Suppressor macrophage (primary cell): ENCODE measurements around the gene PUS3.
"Not testable (repeated sequence)": the region's sequence is repeated elsewhere in the genome, so short reads cannot be mapped to it uniquely, and the experiment has no call there.

Source experiments
- DNase-seq, 4 experiments: peaks; one replicate each; pipeline ENCODE4 v3.0.0-alpha.2; 2020 to 2022

PUS3 gene

GRCh38 chr11:125865354-125865753 is 37.7 kb downstream of the PUS3 start:
- not testable (repeated sequence) for DNase-seq

DNA sequence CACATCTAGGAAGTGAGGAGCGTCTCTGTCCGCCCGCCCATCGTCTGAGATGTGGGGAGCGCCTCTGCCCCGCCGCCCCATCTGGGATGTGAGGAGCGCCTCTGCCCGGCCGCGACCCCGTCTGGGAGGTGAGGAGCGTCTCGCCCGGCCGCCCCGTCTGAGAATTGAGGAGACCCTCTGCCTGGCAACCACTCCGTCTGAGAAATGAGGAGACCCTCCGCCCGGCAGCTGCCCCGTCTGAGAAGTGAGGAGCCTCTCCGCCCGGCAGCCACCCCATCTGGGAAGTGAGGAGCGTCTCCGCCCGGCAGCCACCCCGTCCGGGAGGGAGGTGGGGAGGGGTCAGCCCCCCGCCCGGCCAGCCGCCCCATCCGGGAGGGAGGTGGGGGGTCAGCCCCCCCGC is 40.2 kb downstream of the PUS3 start:
- DNase-seq: not testable (repeated sequence)

DNA sequence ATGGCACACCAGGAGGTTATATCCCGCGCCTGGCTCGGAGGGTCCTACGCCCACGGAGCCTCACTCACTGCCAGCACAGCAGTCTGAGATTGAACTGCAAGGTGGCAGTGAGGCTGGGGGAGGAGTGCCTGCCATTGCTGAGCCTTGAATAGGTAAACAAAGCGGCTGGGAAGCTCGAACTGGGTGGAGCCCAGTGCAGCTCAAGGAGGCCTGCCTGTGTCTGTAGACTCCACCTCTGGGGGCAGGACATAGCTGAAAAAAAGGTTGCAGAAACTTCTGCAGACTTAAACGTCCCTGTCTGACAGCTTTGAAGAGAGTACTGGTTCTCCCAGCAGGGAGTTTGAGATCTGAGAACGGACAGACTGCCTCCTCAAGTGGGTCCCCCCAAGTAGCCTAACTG is 45.3 kb downstream of the PUS3 start:
- DNase-seq: not testable (repeated sequence)

GRCh38 chr11:125846188-125846587 is 56.8 kb downstream of the PUS3 start:
- no peak for DNase-seq
